K562 (cell line): ENCODE measurements around the gene RPL29. TPM values are rescaled to one million over a fixed set of nuclear protein-coding genes. Genes with fewer than 3 reads are reported as not detected.

Experiments
- ATAC-seq: fragments of 200-7000 bp; cut with Tn5 transposase; 3 replicates; pipeline ENCODE4 v1.9.1; 2020; ENCODE audit warnings: moderate library complexity
- BruUV-seq: library from RNA; stranded (reverse); fragments of 400-500 nt; replicated peaks from 2 replicates; lab custom pipeline; 2021; lab: Mats Ljungman, UMichigan
- CTCF ChIA-PET: fragments of 300-600 bp; formaldehyde crosslinking; extraction: SDS; loops from one replicate; lab custom pipeline; 2021; ENCODE audit warnings: low intra/inter-chr PET ratio; lab: Yijun Ruan, JAX
- POLR2A ChIA-PET: fragments of 300-600, 350-650 bp; sonication (Branson Sonifier 250); formaldehyde crosslinking; extraction: SDS; loops from one replicate; lab custom pipeline; 2021; ENCODE audit warnings: antibody characterized with exemption, inconsistent platforms; lab: Yijun Ruan, JAX
- DNase-seq, 4 experiments: peaks; one replicate each; pipeline versions ENCODE4 v3.0.0 to v3.0.0-alpha.2; 2011 to 2018; ENCODE audit warnings: low spot score in 3 of 4, mixed read lengths in 3 of 4; ENCODE audit errors: extremely low read depth in 1 of 4
- FAIRE-seq: peaks from 2 replicates; lab custom pipeline; 2011; peaks lifted over from hg19 to GRCh38; lab: Jason Lieb, UNC
- H2AFZ ChIP-seq: 2 replicates; pipeline ENCODE4 v1.6.0; 2011; ENCODE audit warnings: low read depth, low read length, control low read depth, inconsistent platforms
- H3K27ac ChIP-seq: fragments of 200-600 bp; 3 replicates; pipeline ENCODE4 v1.8.0; 2011; ENCODE audit warnings: low read depth, mild to moderate bottlenecking, control low read depth, inconsistent platforms, low read length, moderate library complexity, mixed read lengths; ENCODE audit errors: extremely low read depth
- H3K27me3 ChIP-seq, 2 experiments: fragments of 300-600 bp in 1 of 2; 2 replicates in 1 of 2; 3 replicates in 1 of 2; pipeline versions ENCODE4 v1.6.0 to v1.8.0; 2011; ENCODE audit warnings: inconsistent platforms in 2 of 2, low read length in 2 of 2, mild to moderate bottlenecking in 1 of 2, mixed read lengths in 1 of 2, moderate library complexity in 1 of 2; ENCODE audit not compliant: control insufficient read depth in 2 of 2, insufficient read depth in 2 of 2
- H3K36me3 ChIP-seq: fragments of 300-600 bp; 3 replicates; pipeline ENCODE4 v1.8.0; 2011; ENCODE audit warnings: mild to moderate bottlenecking, low read length, inconsistent platforms; ENCODE audit not compliant: control insufficient read depth, insufficient read depth
- H3K4me1 ChIP-seq, 2 experiments: fragments of 200-600 bp in 1 of 2; replicated peaks in 1 of 2; 2 replicates in 1 of 2; 3 replicates in 1 of 2; pipeline versions ENCODE4 v1.5.1 to v1.8.0; 2011; ENCODE audit warnings: inconsistent platforms in 2 of 2, low read length in 2 of 2, mild to moderate bottlenecking in 1 of 2, mixed read lengths in 1 of 2, moderate library complexity in 1 of 2; ENCODE audit not compliant: control insufficient read depth in 2 of 2, insufficient read depth in 2 of 2
- H3K4me2 ChIP-seq: 2 replicates; pipeline ENCODE4 v1.6.1; 2011; ENCODE audit warnings: low read length, control low read depth, inconsistent platforms, mixed read lengths; ENCODE audit not compliant: insufficient read depth
- H3K4me3 ChIP-seq: fragments of 200-600 bp; sonication (generic), shearing (Covaris generic); 2 replicates; pipeline ENCODE4 v1.5.1; 2016; ENCODE audit warnings: control low read depth, inconsistent platforms
- H3K79me2 ChIP-seq: fragments of 200-600 bp; 3 replicates; pipeline ENCODE4 v1.8.0; 2011; ENCODE audit warnings: low read length, inconsistent platforms; ENCODE audit not compliant: control insufficient read depth, insufficient read depth
- H3K9ac ChIP-seq, 2 experiments: 2 replicates each; pipeline versions ENCODE4 v1.6.0 to v1.6.1; 2011; ENCODE audit warnings: low read depth in 2 of 2, low read length in 2 of 2, control low read depth in 1 of 2, inconsistent platforms in 1 of 2, mild to moderate bottlenecking in 1 of 2, mixed read lengths in 1 of 2; ENCODE audit not compliant: insufficient read depth in 1 of 2
- H3K9me1 ChIP-seq: one replicate; pipeline ENCODE4 v1.6.0; 2011; ENCODE audit warnings: inconsistent platforms, mild to moderate bottlenecking, low read length, moderate library complexity; ENCODE audit not compliant: control insufficient read depth, insufficient read depth
- H3K9me3 ChIP-seq: replicated peaks from 2 replicates; pipeline ENCODE4 v1.5.1; 2011; ENCODE audit warnings: low read depth, low read length, inconsistent platforms; ENCODE audit not compliant: control insufficient read depth, insufficient read depth
- H4K20me1 ChIP-seq: replicated peaks from 2 replicates; pipeline ENCODE4 v1.6.1; 2011; ENCODE audit warnings: low read length, inconsistent platforms, mixed read lengths; ENCODE audit not compliant: control insufficient read depth, insufficient read depth
- DNMT1 ChIP-seq: fragments of 450-650 bp; IDR thresholded peaks from 2 replicates; pipeline ENCODE4 v1.6.1; 2016; ENCODE audit warnings: antibody characterized with exemption, mild to moderate bottlenecking
- E2F6 ChIP-seq, 2 experiments: IDR thresholded peaks; 2 replicates each; pipeline ENCODE4 v1.6.1; 2011; ENCODE audit warnings: borderline replicate concordance in 1 of 2, control low read depth in 1 of 2, low read depth in 1 of 2, low read length in 1 of 2, mild to moderate bottlenecking in 1 of 2, mixed read lengths in 1 of 2, moderate library complexity in 1 of 2; ENCODE audit not compliant: insufficient read depth in 1 of 2, insufficient read length in 1 of 2, poor library complexity in 1 of 2, severe bottlenecking in 1 of 2; ENCODE audit errors: extremely low read depth in 1 of 2
- GATAD2A ChIP-seq: fragments of 450-650 bp; IDR thresholded peaks from 2 replicates; pipeline ENCODE4 v1.6.1; 2017
- NR3C1 ChIP-seq: sonication (generic); formaldehyde crosslinking; IDR thresholded peaks from 2 replicates; pipeline ENCODE4 v1.8.1; 2022; ENCODE audit warnings: missing genetic modification reagents
- RAD21 ChIP-seq, 2 experiments: fragments of 250-450 bp in 1 of 2; fragments of 450-650 bp in 1 of 2; sonication (Bioruptor Pico) in 1 of 2; formaldehyde crosslinking in 1 of 2; IDR thresholded peaks in 1 of 2; conservative IDR thresholded peaks in 1 of 2; 2 replicates each; pipeline versions ENCODE4 v1.4.0 to v1.8.0; 2020 to 2022; ENCODE audit warnings: mild to moderate bottlenecking in 2 of 2, moderate library complexity in 1 of 2
- XRCC4 ChIP-seq: IDR thresholded peaks from one replicate; pipeline ENCODE4 v1.6.1; 2011; ENCODE audit not compliant: insufficient read depth, insufficient read length; ENCODE audit errors: extremely low read depth
- ZFX ChIP-seq: sonication (generic); formaldehyde crosslinking; IDR thresholded peaks from 2 replicates; pipeline ENCODE4 v1.8.0; 2022; ENCODE audit warnings: mild to moderate bottlenecking, missing genetic modification reagents, moderate library complexity
- ZMIZ1 ChIP-seq, 2 experiments: fragments of 150-350 bp in 1 of 2; IDR thresholded peaks; 2 replicates each; pipeline ENCODE4 v1.6.1; 2012 to 2016; ENCODE audit warnings: low read depth in 2 of 2, low read length in 2 of 2, mild to moderate bottlenecking in 1 of 2, moderate library complexity in 1 of 2
- WGBS: fragments of 100-300 bp; shearing (Covaris generic); methylation state at CpG from one replicate; pipeline ENCODE4 v1.1.6; 2016; ENCODE audit warnings: low coverage, mixed read lengths; ENCODE audit not compliant: insufficient coverage; ENCODE audit errors: missing lambda C conversion rate; 5-methylcytosine and 5-hydroxymethylcytosine counted together
- in situ Hi-C: fragments of 300-500 bp; cut with MboI; formaldehyde crosslinking; loops from 4 replicates; pipeline ENCODE4 v1.15.0; 2018; ENCODE audit warnings: inconsistent platforms, mixed read lengths
- intact Hi-C: fragments of 100-400 bp; cut with micrococcal nuclease; formaldehyde crosslinking; loops from 2 replicates; pipeline ENCODE4 v1.14.2; 2022
- polyA plus RNA-seq, 8 experiments: library from polyadenylated mRNA; depleted of rRNA in 4 of 8; stranded (reverse) in 5 of 8; unstranded in 3 of 8; fragments of >200 nt; fragmentation: Nextera tagmentation in 2 of 8; fragmentation: Illumina TruSeq in 1 of 8; extraction: Ambion mirVana in 2 of 8; extraction: Trizol in 1 of 8; gene quantifications; 2 replicates each; pipeline versions ENCODE4 v1.2.1 to v1.2.3, GENCODE V29; 2011 to 2014; ENCODE audit warnings: inconsistent platforms in 1 of 8, missing spikeins in 1 of 8
- total RNA-seq, 7 experiments: library from RNA; depleted of rRNA in 6 of 7; stranded (reverse); fragments of >200 nt in 6 of 7; fragmentation: Illumina TruSeq in 2 of 7; extraction: Trizol in 2 of 7; gene quantifications; 2 replicates each; pipeline versions ENCODE4 v1.2.1 to v1.2.3, GENCODE V29; 2011 to 2021; ENCODE audit warnings: low replicate concordance in 1 of 7

The RPL29 gene
- total and polyA plus RNA-seq, 9 of the 15 experiments (the other 6 are each of a cell fraction or from before 2014, with no cell fraction given) = 568 to 1,475 (median 1,104) TPM

GRCh38 chr3:52019352-52020080, 23.8 kb upstream of the RPL29 start:
- Histone ChIP-seq H3K36me3 (no peaks in the 10 kb centered on the region), H4K20me1 (no peaks in the 10 kb centered on the region), H2AFZ (peak overlapping the region; percentile 56), H3K4me2 (no peak overlapping the region), H3K27me3 (no peaks in the 10 kb centered on the region), H3K9ac (peak overlapping the region; percentile 20 to 83; a peak in 3 of 4 replicates), H3K79me2 (no peaks in the 10 kb centered on the region), H3K4me1 (peaks cover 35 to 46% of the 10 kb centered on the region in 2 experiments), H3K9me1 (no peaks in the 10 kb centered on the region), H3K9me3 (no peaks in the 10 kb centered on the region), H3K4me3 (no peak overlapping the region), H3K27ac (no peak overlapping the region)
- intact Hi-C loops (no loop called here), in situ Hi-C loops (loop anchor here (25.0 kb wide), 1 partner anchor 368 kb away; no protein-coding TSS in a partner anchor)
- ChIA-PET CTCF (no interaction called here), POLR2A (interaction anchor here (0.7 kb wide), 1 partner anchor 34 kb away, joined by 3 read pairs; no protein-coding TSS in a partner anchor)
- FAIRE-seq (no peak), ATAC-seq (no peak; the same call in 2 of the 3 replicates), DNase-seq (peak in 1 of 4 experiments; percentile 21)
- BruUV-seq = no TSS peak
- WGBS = 34% methylated on average over 10 of the region's 17 CpGs
- TF ChIP-seq E2F6 (IDR thresholded peaks at IDR 0.05; ENCODE audit: borderline replicate concordance in 1 of 2, extremely low read depth in 1 of 2, insufficient read depth in 1 of 2, insufficient read length in 1 of 2, low read depth in 1 of 2, low read length in 1 of 2, poor library complexity in 1 of 2, severe bottlenecking in 1 of 2) (peak in 1 of 2 experiments; percentile 38), RAD21 (CRISPR knock-in tag; conservative IDR thresholded peaks at IDR 0.05 in 1 of 2, IDR thresholded peaks at IDR 0.05 in 1 of 2) (no peak), GATAD2A (no peak), ZMIZ1 (IDR thresholded peaks at IDR 0.05; ENCODE audit: low read depth in 2 of 2, low read length in 2 of 2) (no peak), ZFX (CRISPR knock-in tag) (peak; percentile 46; the same call in 1 of the 2 replicates), DNMT1 (no peak), XRCC4 (no peak), NR3C1 (CRISPR knock-in tag) (no peak)
